NT2/D1 (cell line): Measurements from ENCODE around the gene POLRMT.
"Not testable (repeated sequence)": the region's sequence is repeated elsewhere in the genome, so short reads cannot be mapped to it uniquely, and the experiment has no call there.

Experiments used
- SUZ12 ChIP-seq: IDR thresholded peaks from 2 replicates; pipeline ENCODE4 v1.6.1; 2011; ENCODE audit not compliant: insufficient read length, insufficient read depth; ENCODE audit errors: extremely low read depth
- YY1 ChIP-seq: IDR thresholded peaks from 2 replicates; pipeline ENCODE4 v1.6.1; 2011; ENCODE audit not compliant: insufficient read length, insufficient read depth
- ZNF274 ChIP-seq: IDR thresholded peaks from 2 replicates; pipeline ENCODE4 v1.6.1; 2011; ENCODE audit warnings: mild to moderate bottlenecking, low read depth, low read length

DNA sequence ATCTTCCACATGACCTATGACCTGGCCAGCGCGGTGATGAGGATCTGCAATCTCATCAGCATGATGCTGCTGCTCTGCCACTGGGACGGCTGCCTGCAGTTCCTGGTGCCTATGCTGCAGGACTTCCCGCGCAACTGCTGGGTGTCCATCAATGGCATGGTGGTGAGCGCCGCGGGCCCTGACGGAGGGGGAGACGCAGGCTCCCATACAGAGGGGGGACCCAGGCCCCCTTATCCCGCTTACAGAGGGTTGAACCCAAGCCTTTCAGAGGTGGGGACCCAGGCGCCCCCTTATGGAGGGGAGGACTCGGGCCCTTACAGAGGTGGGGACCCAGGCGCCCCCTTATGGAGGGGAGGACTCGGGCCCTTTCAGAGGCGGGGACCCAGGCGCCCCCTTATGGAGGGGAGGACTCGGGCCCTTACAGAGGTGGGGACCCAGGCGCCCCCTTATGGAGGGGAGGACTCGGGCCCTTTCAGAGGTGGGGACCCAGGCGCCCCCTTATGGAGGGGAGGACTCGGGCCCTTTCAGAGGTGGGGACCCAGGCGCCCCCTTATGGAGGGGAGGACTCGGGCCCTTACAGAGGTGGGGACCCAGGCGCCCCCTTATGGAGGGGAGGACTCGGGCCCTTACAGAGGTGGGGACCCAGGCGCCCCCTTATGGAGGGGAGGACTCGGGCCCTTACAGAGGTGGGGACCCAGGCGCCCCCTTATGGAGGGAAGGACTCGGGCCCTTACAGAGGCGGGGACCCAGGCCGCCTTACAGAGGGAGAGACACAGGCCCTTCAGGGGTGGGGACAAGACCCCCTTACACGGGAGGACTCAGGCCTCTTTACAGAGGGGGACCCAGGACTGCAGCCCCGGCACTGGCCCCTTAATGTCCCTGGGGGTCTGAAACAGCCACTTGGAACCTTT, 28.0 kb downstream of the POLRMT start:
- TF ChIP-seq YY1, ZNF274, SUZ12: not testable (repeated sequence)
